GM10248 (cell line): Measurements from ENCODE around the gene FSIP2.
"Not testable (repeated sequence)": the region's sequence is repeated elsewhere in the genome, so short reads cannot be mapped to it uniquely, and the experiment has no call there.

Source experiments
- CTCF ChIA-PET: fragments of 300-600 bp; sonication (Branson Sonifier 250); formaldehyde crosslinking; extraction: SDS; loops from one replicate; lab custom pipeline; 2021; ENCODE audit warnings: antibody characterized with exemption; lab: Yijun Ruan, JAX
- POLR2A ChIA-PET: fragments of 350-650 bp; sonication (Branson Sonifier 250); formaldehyde crosslinking; extraction: SDS; loops from one replicate; lab custom pipeline; 2020; ENCODE audit warnings: antibody characterized with exemption; lab: Yijun Ruan, JAX
- DNase-seq: peaks from one replicate; pipeline ENCODE4 v3.0.0; 2012; ENCODE audit errors: extremely low spot score
- TF ChIP-seq, protein P1 (sequence below): IDR thresholded peaks from 2 replicates; pipeline ENCODE4 v1.5.1; 2012; ENCODE audit warnings: mild to moderate bottlenecking, low read depth; ENCODE audit errors: extremely low read depth, missing control alignments, control extremely low read depth

The FSIP2 gene

DNA sequence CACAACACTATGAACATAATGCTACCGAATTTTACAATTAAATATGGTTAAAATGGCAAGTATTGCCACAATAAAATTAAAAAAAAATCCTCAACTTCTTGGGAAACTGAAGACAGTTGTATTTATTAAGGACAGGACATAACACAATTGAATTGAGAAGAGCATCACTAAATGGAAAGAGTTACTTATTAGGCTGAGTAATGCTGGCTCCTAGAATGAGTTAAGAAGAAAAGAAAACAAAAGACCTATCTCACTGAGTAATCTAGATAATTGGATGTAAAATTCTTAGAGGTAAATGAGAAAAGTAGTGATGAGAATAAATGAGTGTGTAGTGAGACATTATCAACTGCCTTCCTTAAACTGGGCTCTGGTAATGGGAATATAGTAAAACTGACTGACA, 121.7 kb downstream of the FSIP2 start:
- TF ChIP-seq, protein P1, sequence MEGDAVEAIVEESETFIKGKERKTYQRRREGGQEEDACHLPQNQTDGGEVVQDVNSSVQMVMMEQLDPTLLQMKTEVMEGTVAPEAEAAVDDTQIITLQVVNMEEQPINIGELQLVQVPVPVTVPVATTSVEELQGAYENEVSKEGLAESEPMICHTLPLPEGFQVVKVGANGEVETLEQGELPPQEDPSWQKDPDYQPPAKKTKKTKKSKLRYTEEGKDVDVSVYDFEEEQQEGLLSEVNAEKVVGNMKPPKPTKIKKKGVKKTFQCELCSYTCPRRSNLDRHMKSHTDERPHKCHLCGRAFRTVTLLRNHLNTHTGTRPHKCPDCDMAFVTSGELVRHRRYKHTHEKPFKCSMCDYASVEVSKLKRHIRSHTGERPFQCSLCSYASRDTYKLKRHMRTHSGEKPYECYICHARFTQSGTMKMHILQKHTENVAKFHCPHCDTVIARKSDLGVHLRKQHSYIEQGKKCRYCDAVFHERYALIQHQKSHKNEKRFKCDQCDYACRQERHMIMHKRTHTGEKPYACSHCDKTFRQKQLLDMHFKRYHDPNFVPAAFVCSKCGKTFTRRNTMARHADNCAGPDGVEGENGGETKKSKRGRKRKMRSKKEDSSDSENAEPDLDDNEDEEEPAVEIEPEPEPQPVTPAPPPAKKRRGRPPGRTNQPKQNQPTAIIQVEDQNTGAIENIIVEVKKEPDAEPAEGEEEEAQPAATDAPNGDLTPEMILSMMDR = no peak
- ChIA-PET POLR2A (no interaction called here), CTCF (no interaction called here)
- DNase-seq = no peak

DNA sequence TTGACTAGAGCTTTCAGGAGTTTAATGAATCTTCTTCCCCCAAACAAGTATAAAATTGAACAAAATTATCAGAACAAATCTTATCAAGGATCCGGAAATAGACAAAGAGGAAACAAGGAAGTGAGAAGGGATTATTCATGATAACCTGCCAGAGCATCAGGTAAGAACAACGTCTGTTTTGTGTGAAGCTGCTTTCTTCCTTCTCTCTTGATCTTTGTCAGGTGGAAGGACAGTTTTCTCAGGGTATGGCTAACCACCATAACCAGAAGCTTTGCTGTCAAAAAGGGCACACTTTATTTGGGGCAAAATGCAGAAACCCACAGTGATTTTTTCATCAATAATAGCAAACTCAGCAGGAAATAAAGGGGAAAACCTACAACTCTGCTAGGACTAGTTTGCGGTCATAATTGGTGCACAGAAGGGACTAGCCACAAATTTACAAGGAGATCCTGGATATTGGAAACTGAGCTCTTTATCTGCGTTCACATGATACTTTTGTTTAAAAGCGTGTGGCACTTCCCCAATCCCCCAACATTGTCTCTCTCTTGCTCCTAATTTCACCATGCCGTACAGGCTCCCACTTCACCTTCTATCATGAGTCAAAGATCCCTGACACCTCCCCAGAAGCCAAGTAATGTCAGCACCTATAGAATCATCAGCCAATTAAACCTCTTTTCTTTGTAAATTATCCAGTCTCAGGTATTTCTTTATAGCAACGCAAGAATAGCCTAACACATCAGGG, 124.2 kb downstream of the FSIP2 start:
- no peak for DNase-seq
- ChIA-PET POLR2A (no interaction called here), CTCF (interaction anchor here (1.1 to 1.3 kb wide), 2 partner anchors 30 to 69 kb away, joined by 3 to 4 read pairs; no protein-coding TSS in a partner anchor)
- TF ChIP-seq, protein P1 = no peak

GRCh38 chr2:185864468-185865260, 126.1 kb downstream of the FSIP2 start:
- CTCF ChIA-PET, POLR2A ChIA-PET, DNase-seq: not testable (repeated sequence)

GRCh38 chr2:185875136-185875931, 136.7 kb downstream of the FSIP2 start:
- CTCF ChIA-PET = no interaction called here
- POLR2A ChIA-PET = no interaction called here
- TF ChIP-seq, protein P1 = no peak
- no peak for DNase-seq

- TF ChIP-seq, protein P1 = no peak
- DNase-seq = no peak
- CTCF ChIA-PET = no interaction called here
- POLR2A ChIA-PET = no interaction called here
Observed at GRCh38 chr2:185876234-185876633, 137.6 kb downstream of the FSIP2 start.

DNA sequence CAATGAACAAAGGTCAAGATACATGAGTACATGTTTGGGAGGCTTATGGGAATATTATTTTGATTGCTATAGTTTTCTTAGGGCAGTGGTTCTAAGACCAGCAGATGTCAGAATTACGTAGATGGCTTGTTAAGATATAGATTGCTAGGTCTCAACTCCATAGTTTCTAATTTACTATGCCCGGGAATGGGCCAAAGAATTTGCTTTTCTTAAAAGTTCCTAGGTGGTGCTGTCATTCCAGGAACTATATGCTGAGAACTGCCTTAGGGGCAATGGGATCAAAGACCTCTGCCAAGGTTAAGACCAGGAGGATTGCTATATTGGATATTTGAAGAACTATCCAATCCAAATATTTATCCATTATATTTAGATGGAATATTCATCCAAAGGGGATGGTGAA, 141.8 kb downstream of the FSIP2 start:
- TF ChIP-seq, protein P1 = no peak
- DNase-seq = no peak
- CTCF ChIA-PET = no interaction called here
- POLR2A ChIA-PET = no interaction called here
